Stimulated activated CD8-positive, alpha-beta memory T cell treated with anti-CD3 and anti-CD28 coated beads, Interleukin-15, amount 100 ng/mL, for 48 hours (primary cell): ENCODE results near the gene RFC3.
"Not testable (repeated sequence)": the region's sequence is repeated elsewhere in the genome, so short reads cannot be mapped to it uniquely, and the experiment has no call there.

Experiments
- DNase-seq, 2 donors: peaks; one replicate each; pipeline ENCODE4 v3.0.0-alpha.2; 2020; ENCODE audit warnings: low read depth in 2 of 2

RFC3 gene

DNA sequence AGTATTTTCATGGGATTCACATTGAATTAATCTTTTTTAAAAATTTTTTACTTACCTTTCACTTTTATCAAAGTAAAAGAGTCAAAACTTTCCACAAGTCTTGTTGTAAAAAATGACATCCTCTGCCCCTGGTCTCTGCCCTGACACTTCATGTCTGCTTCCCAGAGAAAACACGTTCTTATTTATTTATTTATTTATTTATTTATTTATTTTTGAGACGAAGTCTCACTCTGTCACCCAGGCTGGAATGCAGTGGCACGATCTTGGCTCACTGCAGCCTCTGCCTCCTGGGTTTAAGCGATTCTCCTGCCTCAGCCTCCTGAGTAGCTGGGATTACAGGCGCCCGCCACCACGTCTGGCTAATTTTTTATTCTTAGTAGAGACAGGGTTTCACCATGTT lies 5.1 kb upstream of the RFC3 start:
- DNase-seq = not testable (repeated sequence)

DNA sequence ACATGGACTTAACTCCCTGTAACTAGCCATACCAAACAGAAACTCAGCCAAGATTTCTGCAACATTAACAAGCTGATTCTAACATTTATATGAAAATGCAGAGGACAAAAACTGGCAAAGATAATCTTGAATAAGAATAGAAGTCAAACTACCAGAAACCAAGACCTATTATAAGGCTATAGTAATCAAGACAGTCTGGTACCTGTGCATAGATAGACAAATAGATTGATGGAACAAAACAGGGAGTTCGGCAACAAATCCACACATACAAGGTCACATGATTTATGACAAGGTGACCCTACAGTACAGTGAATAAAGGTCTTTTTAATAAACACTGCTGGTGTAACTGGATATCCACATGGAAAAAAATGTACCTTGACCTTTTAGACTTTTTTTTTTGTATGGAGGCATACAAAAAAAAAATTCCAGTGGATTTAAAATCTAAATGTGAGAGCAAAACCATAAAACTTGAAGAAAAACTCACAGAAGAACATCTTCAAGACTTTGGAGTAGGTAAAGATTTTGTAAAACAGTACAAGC lies 2.9 kb upstream of the RFC3 start:
- DNase-seq = no peak

DNA sequence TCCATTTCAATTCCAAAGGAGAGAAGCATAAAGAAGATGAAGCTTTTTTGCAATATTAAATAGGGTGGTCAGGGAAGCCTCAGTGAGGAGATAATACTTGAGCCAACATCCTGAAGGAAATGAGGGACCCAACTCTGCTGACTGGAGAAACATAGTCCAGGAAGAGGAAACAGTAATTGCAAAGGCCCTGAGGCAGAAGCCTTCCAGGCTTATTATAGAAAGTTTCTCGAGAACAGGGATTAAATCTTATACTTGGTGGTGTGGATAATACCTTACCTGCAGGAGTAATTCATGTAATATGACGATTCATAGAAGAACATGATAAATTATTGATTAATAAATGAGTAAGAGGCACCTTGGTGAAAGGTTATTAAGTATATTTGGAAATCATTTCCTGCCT lies 1.0 kb upstream of the RFC3 start:
- no peak for DNase-seq

DNA sequence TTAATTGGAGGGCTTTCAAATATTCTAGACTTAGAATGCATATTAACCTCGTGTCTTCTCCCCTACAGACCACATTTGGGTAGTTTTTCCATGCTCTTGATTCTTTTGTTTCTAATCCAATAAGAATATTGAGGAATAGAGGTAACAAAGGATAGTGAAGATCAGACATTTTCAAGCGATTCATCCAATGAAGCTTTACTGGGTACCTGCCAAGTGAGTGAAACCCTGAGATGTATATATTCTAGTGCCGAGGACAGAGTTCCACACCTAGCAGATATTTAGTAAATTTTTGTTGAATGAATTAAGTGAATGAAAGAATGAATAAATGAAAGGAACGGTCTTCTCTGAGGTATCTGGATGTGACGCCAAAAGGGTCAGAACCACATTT lies 442 bp upstream of the RFC3 start:
- DNase-seq = no peak

DNA sequence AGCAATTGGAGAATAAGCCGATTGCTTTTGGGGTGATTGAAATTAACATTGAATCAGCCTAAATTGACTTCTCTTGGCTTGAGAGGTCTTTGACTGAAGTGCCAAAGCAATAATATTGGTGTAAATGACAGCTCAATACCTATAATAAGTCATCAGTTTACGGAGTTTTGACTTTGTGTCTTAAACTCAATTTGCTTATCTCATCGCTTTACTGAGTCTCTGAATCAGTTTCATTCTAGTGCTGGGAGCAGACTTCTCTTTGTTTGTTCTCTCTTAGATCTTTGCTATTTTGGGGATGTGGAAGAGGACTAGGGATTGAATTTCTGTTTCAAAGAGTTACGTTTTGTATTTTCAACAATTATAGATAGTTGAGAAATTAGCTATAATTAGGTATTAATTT lies 7.1 kb downstream of the RFC3 start:
- DNase-seq = no peak

DNA sequence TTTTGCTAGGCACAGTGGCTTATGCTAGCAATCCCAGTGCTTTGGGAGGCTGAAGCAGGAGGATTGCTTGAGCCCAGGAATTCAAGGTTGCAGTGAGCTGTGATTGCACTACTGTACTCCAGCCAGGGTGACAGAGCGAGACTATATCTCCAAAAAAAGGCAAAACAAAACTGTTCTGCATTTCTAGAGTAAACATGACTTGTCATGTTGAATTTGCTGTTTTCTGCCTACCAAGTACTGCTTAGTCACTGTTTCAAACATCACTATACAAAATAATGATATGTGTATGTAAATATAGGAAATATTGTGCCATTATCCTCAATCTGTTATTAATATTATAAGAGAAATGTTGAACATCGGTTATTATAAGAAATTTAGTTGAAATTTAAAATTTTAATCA lies 9.2 kb downstream of the RFC3 start:
- DNase-seq = no peak

GRCh38 chr13:33828431-33829129 lies 10.6 kb downstream of the RFC3 start:
- no peak for DNase-seq

DNA sequence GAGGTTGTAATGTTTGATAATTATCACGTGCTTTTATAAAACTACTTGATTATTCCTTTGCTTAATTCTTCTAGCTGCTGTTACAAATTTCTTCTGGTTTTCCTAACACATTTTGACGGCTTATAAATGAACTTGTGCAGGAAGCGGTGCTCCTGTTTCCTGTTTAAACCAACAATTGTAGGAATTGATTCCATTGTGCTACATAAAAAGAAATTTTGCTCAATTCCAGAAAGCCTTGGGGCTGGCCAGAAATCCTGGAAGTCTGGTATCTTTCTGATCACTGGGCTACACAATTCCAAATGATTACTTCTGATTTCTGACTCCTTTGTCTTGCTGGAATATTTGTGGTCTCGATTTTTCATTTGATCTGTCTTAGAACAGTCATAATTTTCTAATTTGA lies 14.9 kb downstream of the RFC3 start:
- DNase-seq = no peak

- DNase-seq = no peak
Measured at GRCh38 chr13:33838647-33839046, 20.7 kb downstream of the RFC3 start.

- no peak for DNase-seq
Measured at GRCh38 chr13:33840402-33840801, 22.5 kb downstream of the RFC3 start.

DNA sequence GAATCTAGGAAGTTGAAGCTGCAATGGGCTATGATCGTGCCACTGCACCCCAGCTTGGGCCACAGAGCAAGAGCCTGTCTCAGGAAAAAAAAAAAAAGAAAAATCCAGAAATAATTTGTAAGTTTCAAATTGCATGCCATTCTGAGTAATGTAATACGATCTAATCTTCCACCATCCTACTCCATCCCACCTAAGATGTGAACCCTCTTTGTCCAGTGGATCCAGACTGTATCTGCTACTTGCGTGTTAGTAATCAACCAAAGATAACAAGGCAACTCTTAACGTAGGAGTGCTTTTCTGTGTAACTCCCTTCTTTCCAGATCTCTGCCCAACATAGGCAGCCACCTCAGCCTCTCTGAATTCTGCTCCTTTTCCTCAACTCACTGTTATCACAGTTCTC lies 24.3 kb downstream of the RFC3 start:
- DNase-seq = no peak

- no peak for DNase-seq
Measured at GRCh38 chr13:33842986-33843385, 25.0 kb downstream of the RFC3 start.

GRCh38 chr13:33845572-33846302 lies 27.8 kb downstream of the RFC3 start:
- no peak for DNase-seq

DNA sequence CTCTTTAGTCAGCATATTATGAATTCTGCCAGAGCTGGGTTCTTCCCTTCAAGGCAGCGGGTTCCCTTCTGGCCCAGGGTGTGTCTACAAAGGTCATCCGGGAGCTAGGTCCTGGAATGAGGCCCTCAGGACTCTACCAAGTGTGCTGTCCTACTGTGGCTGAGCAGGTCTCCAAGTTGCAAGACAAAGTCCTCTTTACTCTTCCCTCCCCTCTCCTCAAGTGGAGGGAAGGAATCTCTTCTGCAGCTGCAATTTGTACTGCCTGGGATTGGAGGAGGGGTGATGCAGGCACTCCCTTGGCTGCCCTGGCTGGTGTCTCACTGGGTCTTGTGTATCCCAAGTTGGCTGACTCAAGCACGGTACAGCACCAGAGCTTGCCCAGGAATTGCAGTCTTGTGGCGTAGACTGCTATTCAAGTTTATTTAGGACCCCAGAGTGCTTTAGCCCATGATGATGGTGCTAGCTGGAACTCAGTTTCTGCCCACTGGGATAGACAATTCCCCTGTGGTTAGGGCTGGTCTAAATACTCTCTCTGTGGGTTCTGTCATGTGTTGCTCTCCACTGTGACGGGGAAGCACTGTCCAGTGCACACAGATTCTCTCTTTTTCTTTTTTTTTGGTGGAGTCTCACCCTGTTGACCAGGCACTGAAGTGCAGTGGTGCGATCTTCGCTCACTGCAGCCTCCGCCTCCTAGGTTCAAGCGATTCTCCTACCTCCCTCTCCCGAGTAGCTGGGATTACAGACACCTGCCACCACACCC lies 28.5 kb downstream of the RFC3 start:
- DNase-seq = no peak

- DNase-seq = no peak
Measured at GRCh38 chr13:33849211-33849610, 31.3 kb downstream of the RFC3 start.

- no peak for DNase-seq
Measured at GRCh38 chr13:33855371-33855895, 37.5 kb downstream of the RFC3 start.

DNA sequence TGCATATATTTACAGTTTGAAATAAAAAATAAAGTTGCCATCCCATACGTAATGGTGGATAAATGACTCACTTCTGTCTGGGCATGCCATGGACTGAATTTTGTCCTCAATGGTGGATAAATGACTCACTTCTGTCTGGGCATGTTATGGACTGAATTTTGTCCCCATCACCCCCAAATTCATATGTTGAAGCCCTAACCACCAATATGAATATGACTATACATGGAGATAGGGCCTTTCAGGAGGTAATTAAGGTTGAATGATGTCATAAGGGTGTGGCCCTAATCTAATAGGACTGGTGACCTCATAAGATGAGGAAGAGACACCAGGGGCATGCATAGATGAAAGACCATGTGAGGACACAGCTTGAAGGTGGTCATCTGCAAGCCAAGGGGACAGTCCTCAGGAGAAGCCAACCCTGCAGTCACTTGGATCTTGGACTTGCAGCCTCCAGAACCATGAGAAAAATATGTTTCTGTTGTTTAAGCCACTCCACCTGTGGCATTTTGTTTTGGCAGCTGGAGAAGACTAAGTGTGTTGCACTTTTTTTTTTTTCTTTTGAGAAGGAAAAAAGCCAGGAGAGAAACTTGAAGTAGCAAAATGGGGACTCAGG lies 41.8 kb downstream of the RFC3 start:
- no peak for DNase-seq

- DNase-seq = no peak
Measured at GRCh38 chr13:33860526-33860925, 42.6 kb downstream of the RFC3 start.

DNA sequence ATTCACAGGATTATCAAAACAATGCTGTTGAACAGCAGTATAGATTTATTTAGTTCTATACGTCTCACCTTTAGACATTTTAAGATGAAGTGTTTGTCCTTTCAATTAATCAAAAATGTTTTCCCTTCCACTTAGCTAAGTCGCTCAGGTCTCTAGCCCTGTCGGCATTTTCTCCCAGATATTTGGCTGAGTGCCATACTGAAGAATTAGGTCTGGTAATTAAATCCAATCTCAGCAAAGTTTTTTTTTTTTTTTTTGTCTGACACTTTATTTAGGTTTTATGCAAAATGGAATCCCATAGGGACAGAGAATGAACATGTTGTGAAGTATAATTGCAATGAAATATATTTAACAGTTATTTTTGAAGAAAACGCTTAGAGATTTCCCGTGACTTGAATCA lies 44.1 kb downstream of the RFC3 start:
- DNase-seq = no peak

- DNase-seq = no peak
Measured at GRCh38 chr13:33863188-33863789, 45.3 kb downstream of the RFC3 start.

GRCh38 chr13:33865945-33866344 lies 48.0 kb downstream of the RFC3 start:
- no peak for DNase-seq

DNA sequence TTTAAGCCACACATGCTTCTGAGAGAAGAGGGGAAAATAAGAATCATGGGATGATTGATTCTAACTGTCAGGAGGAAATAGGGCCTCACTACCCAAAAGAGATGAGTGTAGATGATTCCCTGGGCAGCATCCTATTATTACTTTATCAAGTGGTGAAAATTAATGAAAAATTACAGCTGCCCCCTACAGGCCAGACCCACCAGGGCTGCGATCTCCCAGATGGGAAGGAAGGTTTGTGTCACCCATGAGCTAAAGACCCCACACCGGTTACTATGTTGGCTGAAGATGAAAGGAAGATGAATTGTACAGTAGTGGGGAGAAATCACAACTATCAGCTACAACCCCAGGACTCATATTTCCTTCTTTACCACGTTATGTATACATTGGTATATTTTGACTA lies 49.5 kb downstream of the RFC3 start:
- DNase-seq = no peak
